OCI-LY3 (cell line): ENCODE results near the gene BRME1.

Source experiments
- H2AFZ ChIP-seq: fragments of 200-600, 300-600 bp; shearing (Covaris generic); 2 replicates; pipeline ENCODE4 v1.6.0; 2014; ENCODE audit warnings: antibody characterized with exemption, low read depth, low read length
- H3K27ac ChIP-seq: fragments of 200-600, 300-600 bp; sonication (generic); 2 replicates; pipeline ENCODE4 v1.5.1; 2014; ENCODE audit warnings: mild to moderate bottlenecking, low read length, moderate library complexity, mixed read lengths
- H3K27me3 ChIP-seq: fragments of 200-600, 300-600 bp; sonication (generic); 2 replicates; pipeline ENCODE4 v1.6.1; 2014; ENCODE audit warnings: low read depth, low read length, mixed read lengths
- H3K36me3 ChIP-seq: fragments of 200-600, 300-600 bp; sonication (generic); replicated peaks from 2 replicates; pipeline ENCODE3; 2014; ENCODE audit warnings: low read depth, low read length, mixed read lengths
- H3K4me1 ChIP-seq: fragments of 300-600, 200-600 bp; sonication (generic); 2 replicates; pipeline ENCODE4 v1.6.1; 2014; ENCODE audit warnings: low read length, mixed read lengths
- H3K4me2 ChIP-seq: fragments of 200-600, 300-600 bp; sonication (generic); 2 replicates; pipeline ENCODE4 v1.6.1; 2014; ENCODE audit warnings: low read length, mixed read lengths
- H3K4me3 ChIP-seq: fragments of 300-600, 200-600 bp; sonication (generic); 2 replicates; pipeline ENCODE4 v1.5.1; 2014; ENCODE audit warnings: antibody characterized with exemption, mild to moderate bottlenecking, low read length, moderate library complexity
- H3K79me2 ChIP-seq: fragments of 300-600, 200-600 bp; shearing (Covaris generic); 2 replicates; pipeline ENCODE4 v1.6.1; 2014; ENCODE audit warnings: mild to moderate bottlenecking, low read length, mixed read lengths
- H3K9ac ChIP-seq: fragments of 300-600, 200-600 bp; shearing (Covaris generic); 2 replicates; pipeline ENCODE4 v1.6.0; 2014; ENCODE audit warnings: mild to moderate bottlenecking, low read length, moderate library complexity
- H3K9me3 ChIP-seq: fragments of 200-600, 300-600 bp; shearing (Covaris generic); 2 replicates; pipeline ENCODE4 v1.6.1; 2014; ENCODE audit warnings: low read length, mixed read lengths; ENCODE audit not compliant: insufficient read depth
- H4K20me1 ChIP-seq: fragments of 200-600, 300-600 bp; sonication (generic); 2 replicates; pipeline ENCODE4 v1.6.1; 2016; ENCODE audit warnings: low read length, mixed read lengths; ENCODE audit not compliant: insufficient read depth
- CTCF ChIP-seq: fragments of 200-600, 300-600 bp; sonication (generic); IDR thresholded peaks from 2 replicates; pipeline ENCODE4 v1.5.1; 2014; ENCODE audit warnings: antibody characterized with exemption, low read length, low read depth
- EZH2phosphoT487 ChIP-seq: fragments of 200-600 bp; shearing (Covaris generic); IDR thresholded peaks from 2 replicates; pipeline ENCODE4 v1.6.1; 2018; ENCODE audit warnings: antibody characterized with exemption, mixed run types, low read depth

Gene BRME1

GRCh38 chr19:13844130-13844631 lies 61.7 kb downstream of the BRME1 start:
- no peaks in the 10 kb centered on the region for H3K9me3 ChIP-seq
- peaks cover 23% of the 10 kb centered on the region for H3K79me2 ChIP-seq
- H2AFZ ChIP-seq: no peak overlapping the region
- no peaks in the 10 kb centered on the region for H3K27me3 ChIP-seq
- no peak overlapping the region for H3K9ac ChIP-seq
- no peaks in the 10 kb centered on the region; the same call in 1 of the 2 replicates for H4K20me1 ChIP-seq
- no peak overlapping the region for H3K4me3 ChIP-seq
- no peaks in the 10 kb centered on the region for H3K36me3 ChIP-seq
- no peak overlapping the region for H3K27ac ChIP-seq
- 0 out of 2 replicates have a peak, but pooled peaks have one; percentile 16 for TF ChIP-seq CTCF
- no peak for TF ChIP-seq EZH2phosphoT487
- H3K4me2 ChIP-seq: no peak overlapping the region
- H3K4me1 ChIP-seq: peaks cover 53% of the 10 kb centered on the region

- Histone ChIP-seq H3K4me3 (peak overlapping the region; percentile 89), H3K4me1 (peaks cover 61% of the 10 kb centered on the region), H4K20me1 (no peaks in the 10 kb centered on the region; the same call in 1 of the 2 replicates), H3K36me3 (no peaks in the 10 kb centered on the region), H3K27ac (peak overlapping the region; percentile 1; the same call in 1 of the 2 replicates), H3K4me2 (peak overlapping the region; percentile 98), H3K79me2 (peaks cover 31% of the 10 kb centered on the region), H3K27me3 (no peaks in the 10 kb centered on the region), H3K9me3 (no peaks in the 10 kb centered on the region), H3K9ac (peak overlapping the region; percentile 83), H2AFZ (peak overlapping the region; percentile 48; the same call in 1 of the 2 replicates)
- TF ChIP-seq EZH2phosphoT487 (no peak), CTCF (no peak)
Observed at GRCh38 chr19:13843104-13843921, 62.6 kb downstream of the BRME1 start.

GRCh38 chr19:13842291-13843103 lies 63.4 kb downstream of the BRME1 start:
- H4K20me1 ChIP-seq: no peaks in the 10 kb centered on the region; the same call in 1 of the 2 replicates
- peak; percentile 35 for TF ChIP-seq CTCF
- no peak for TF ChIP-seq EZH2phosphoT487
- H3K27ac ChIP-seq: peak overlapping the region; percentile 1; the same call in 1 of the 2 replicates
- no peaks in the 10 kb centered on the region for H3K9me3 ChIP-seq
- H3K9ac ChIP-seq: peak overlapping the region; percentile 83
- H3K36me3 ChIP-seq: no peaks in the 10 kb centered on the region
- H3K79me2 ChIP-seq: peaks cover 35% of the 10 kb centered on the region
- no peaks in the 10 kb centered on the region for H3K27me3 ChIP-seq
- peak overlapping the region; percentile 48; the same call in 1 of the 2 replicates for H2AFZ ChIP-seq
- H3K4me1 ChIP-seq: peaks cover 56% of the 10 kb centered on the region
- H3K4me2 ChIP-seq: peak overlapping the region; percentile 98
- peak overlapping the region; percentile 89 for H3K4me3 ChIP-seq

- Histone ChIP-seq H3K27ac (no peak overlapping the region), H3K4me1 (peaks cover 59% of the 10 kb centered on the region), H3K36me3 (no peaks in the 10 kb centered on the region), H3K9me3 (no peaks in the 10 kb centered on the region), H3K27me3 (no peaks in the 10 kb centered on the region), H3K4me2 (peak overlapping the region; percentile 90), H4K20me1 (no peaks in the 10 kb centered on the region; the same call in 1 of the 2 replicates), H3K4me3 (peak overlapping the region; percentile 89), H3K9ac (peak overlapping the region; percentile 83), H3K79me2 (peaks cover 35% of the 10 kb centered on the region), H2AFZ (no peak overlapping the region)
- TF ChIP-seq CTCF (no peak), EZH2phosphoT487 (no peak)
Observed at GRCh38 chr19:13841962-13842290, 64.0 kb downstream of the BRME1 start.
